ENCODE results near the gene SSNA1. TPM values are rescaled to one million over a fixed set of nuclear protein-coding genes. Genes with fewer than 3 reads are reported as not detected.

The SSNA1 gene
- total and polyA plus RNA-seq, 9 of the 15 experiments (the other 6 are each of a cell fraction or from before 2014, with no cell fraction given): 1.9 to 130 (median 57.1) TPM

- TF ChIP-seq ZNF407 (IDR thresholded peaks at IDR 0.05; ENCODE audit: low read depth) (no peak), ZNF347 (CRISPR knock-in tag; IDR thresholded peaks at IDR 0.05; ENCODE audit: low read depth) (no peak), IRF1 (CRISPR knock-in tag; IDR thresholded peaks at IDR 0.05; ENCODE audit: borderline replicate concordance) (no peak), NBN (IDR thresholded peaks at IDR 0.05; ENCODE audit: low read depth) (no peak), ETS2 (tag; IDR thresholded peaks at IDR 0.05; ENCODE audit: borderline replicate concordance, poor library complexity, severe bottlenecking) (no peak), NFATC3 (IDR thresholded peaks at IDR 0.05) (no peak), REST (IDR thresholded peaks at IDR 0.05; ENCODE audit: borderline replicate concordance) (no peak), REST (CRISPR knock-in tag; IDR thresholded peaks at IDR 0.05; ENCODE audit: low read depth) (no peak), ZNF121 (CRISPR knock-in tag; conservative IDR thresholded peaks at IDR 0.05) (no peak)
These were observed 29.1 kb downstream of the SSNA1 start (continued) for GRCh38 chr9:137217276-137218211.
